Neural crest cell (in vitro differentiated cells): ENCODE results near the gene DAP. TPM values are rescaled to one million over a fixed set of nuclear protein-coding genes. Genes with fewer than 3 reads are reported as not detected.
"Not testable (repeated sequence)": the region's sequence is repeated elsewhere in the genome, so short reads cannot be mapped to it uniquely, and the experiment has no call there.

Experiments
- DNase-seq: peaks from one replicate; pipeline ENCODE4 v3.0.0; 2021; ENCODE audit warnings: low read depth, mixed read lengths, low spot score
- H3K27ac Mint-ChIP-seq: one replicate; pipeline ENCODE4 v1.8.0; 2021; ENCODE audit warnings: mild to moderate bottlenecking, mixed read lengths; ENCODE audit not compliant: unreplicated experiment
- H3K27me3 Mint-ChIP-seq: 2 replicates; pipeline ENCODE4 v1.8.0; 2021; ENCODE audit warnings: low read depth, mild to moderate bottlenecking, mixed read lengths
- H3K36me3 Mint-ChIP-seq: 2 replicates; pipeline ENCODE4 v1.8.0; 2021; ENCODE audit warnings: low read depth, mild to moderate bottlenecking, mixed read lengths
- H3K4me1 Mint-ChIP-seq: 2 replicates; pipeline ENCODE4 v1.8.0; 2021; ENCODE audit warnings: mixed read lengths
- H3K4me3 Mint-ChIP-seq: one replicate; pipeline ENCODE4 v1.8.0; 2021; ENCODE audit warnings: mild to moderate bottlenecking, mixed read lengths
- H3K9me3 Mint-ChIP-seq: 2 replicates; pipeline ENCODE4 v1.8.0; 2021; ENCODE audit warnings: mixed read lengths
- total RNA-seq: library from RNA; stranded (reverse); gene quantifications from 2 replicates; pipeline ENCODE4 v1.2.1, GENCODE V29; 2021
- TF ChIP-seq, protein P1 (sequence below): fragments of 200-600 bp; sonication (generic); conservative IDR thresholded peaks from 2 replicates; pipeline ENCODE4 v1.5.0; 2021; ENCODE audit warnings: antibody characterized with exemption, mild to moderate bottlenecking

Gene DAP
- total RNA-seq, 1 donor from 2014 or later = 107 TPM

DNA sequence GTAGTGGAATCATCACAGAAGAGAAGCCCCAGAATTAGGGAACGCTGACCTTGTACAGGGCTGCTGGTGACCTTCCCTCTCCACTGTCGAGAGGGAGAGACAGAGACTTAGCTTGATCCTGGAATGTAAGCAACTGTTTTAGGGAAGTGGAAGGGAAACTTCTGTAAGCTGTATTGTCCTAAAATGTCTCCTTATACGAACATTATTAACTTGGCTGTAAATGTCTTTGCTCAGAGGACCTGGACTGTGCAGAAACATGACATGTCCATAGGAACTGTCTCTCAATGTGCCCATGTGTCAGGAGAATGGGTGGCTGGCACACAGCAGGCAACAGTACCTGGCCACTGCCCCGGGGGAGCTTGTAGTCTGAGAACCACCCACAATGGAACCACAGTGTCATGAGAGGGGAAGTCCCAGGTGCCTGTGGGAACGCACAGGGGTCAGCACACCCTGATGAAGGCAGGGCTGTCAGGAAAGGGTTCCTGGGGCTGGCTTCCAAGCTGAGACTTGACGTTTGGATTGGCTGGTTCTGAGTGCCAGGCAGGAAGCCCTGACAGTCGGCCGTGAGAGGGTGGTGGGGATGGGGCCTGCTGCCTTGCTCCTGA is 34.0 kb downstream of the DAP start:
- no peak for DNase-seq
- Mint-ChIP-seq H3K9me3 (no peaks in the 10 kb centered on the region), H3K4me3 (no peak overlapping the region), H3K27me3 (no peaks in the 10 kb centered on the region), H3K36me3 (peaks cover 12% of the 10 kb centered on the region), H3K4me1 (no peaks in the 10 kb centered on the region), H3K27ac (no peak overlapping the region)
- TF ChIP-seq, protein P1, sequence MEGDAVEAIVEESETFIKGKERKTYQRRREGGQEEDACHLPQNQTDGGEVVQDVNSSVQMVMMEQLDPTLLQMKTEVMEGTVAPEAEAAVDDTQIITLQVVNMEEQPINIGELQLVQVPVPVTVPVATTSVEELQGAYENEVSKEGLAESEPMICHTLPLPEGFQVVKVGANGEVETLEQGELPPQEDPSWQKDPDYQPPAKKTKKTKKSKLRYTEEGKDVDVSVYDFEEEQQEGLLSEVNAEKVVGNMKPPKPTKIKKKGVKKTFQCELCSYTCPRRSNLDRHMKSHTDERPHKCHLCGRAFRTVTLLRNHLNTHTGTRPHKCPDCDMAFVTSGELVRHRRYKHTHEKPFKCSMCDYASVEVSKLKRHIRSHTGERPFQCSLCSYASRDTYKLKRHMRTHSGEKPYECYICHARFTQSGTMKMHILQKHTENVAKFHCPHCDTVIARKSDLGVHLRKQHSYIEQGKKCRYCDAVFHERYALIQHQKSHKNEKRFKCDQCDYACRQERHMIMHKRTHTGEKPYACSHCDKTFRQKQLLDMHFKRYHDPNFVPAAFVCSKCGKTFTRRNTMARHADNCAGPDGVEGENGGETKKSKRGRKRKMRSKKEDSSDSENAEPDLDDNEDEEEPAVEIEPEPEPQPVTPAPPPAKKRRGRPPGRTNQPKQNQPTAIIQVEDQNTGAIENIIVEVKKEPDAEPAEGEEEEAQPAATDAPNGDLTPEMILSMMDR = no peak

DNA sequence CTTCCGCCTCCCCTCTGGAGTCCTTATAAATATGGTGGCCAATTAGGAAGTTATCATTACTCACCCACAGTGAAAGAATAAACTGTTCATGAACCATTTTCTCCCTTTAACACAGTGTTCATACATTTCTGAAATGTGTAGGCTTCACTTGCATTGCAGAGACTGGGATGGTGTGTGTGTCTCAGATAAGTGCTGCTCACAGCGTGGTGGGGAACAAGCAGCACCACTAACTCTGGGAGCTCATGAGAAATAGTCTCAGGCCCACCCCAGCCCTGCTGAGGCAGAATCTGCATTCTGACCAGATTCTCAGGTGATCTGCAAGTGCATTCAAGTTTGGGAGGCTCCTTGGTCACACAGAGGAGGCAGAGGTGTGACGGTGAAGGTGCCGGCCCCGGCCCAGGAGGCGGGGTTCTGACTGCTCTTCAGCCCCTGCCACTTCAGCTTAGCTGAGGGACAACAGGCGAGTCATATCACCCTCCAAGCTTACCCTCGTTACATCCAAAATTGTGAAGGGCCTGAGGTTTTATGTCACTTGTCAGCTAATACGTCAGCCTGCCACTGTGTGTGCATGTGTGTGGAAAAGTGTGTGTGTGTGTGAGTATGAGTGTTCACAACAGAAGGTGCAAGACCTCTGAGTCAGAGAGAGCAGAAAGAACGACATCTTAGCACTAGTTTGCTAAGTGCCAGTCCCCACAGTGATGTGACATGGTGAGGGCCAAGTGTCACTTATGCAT is 34.7 kb downstream of the DAP start:
- Mint-ChIP-seq H3K36me3 (peaks cover 17% of the 10 kb centered on the region), H3K27me3 (no peaks in the 10 kb centered on the region), H3K27ac (peak overlapping the region; percentile 38), H3K4me1 (no peaks in the 10 kb centered on the region), H3K9me3 (peaks cover under 1% of the 10 kb centered on the region), H3K4me3 (no peak overlapping the region)
- TF ChIP-seq, protein P1 = no peak
- DNase-seq = no peak

DNA sequence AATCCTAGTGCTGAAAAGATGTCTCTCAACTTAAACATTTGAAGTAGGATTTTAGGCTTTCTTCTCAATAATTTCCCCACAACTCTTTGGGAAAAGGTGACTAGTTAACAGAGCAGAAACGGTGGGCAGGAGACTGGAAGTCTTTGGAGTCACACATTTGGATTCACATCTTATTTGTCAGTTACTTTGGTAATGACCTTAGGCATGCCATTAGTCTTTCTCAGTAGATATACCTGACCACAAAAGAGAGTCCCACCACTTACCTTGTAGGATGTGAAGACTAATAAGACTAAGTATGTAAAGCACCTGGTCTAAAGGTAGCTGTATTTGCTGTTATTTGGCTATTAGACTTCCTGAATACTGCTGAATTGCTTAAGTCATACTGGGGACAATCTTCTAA is 35.4 kb downstream of the DAP start:
- Mint-ChIP-seq H3K4me3 (no peak overlapping the region), H3K4me1 (no peaks in the 10 kb centered on the region), H3K27me3 (no peaks in the 10 kb centered on the region), H3K36me3 (peaks cover 24% of the 10 kb centered on the region), H3K9me3 (peaks cover 2% of the 10 kb centered on the region), H3K27ac (peak overlapping the region; percentile 38)
- no peak for DNase-seq
- TF ChIP-seq, protein P1 = no peak

DNA sequence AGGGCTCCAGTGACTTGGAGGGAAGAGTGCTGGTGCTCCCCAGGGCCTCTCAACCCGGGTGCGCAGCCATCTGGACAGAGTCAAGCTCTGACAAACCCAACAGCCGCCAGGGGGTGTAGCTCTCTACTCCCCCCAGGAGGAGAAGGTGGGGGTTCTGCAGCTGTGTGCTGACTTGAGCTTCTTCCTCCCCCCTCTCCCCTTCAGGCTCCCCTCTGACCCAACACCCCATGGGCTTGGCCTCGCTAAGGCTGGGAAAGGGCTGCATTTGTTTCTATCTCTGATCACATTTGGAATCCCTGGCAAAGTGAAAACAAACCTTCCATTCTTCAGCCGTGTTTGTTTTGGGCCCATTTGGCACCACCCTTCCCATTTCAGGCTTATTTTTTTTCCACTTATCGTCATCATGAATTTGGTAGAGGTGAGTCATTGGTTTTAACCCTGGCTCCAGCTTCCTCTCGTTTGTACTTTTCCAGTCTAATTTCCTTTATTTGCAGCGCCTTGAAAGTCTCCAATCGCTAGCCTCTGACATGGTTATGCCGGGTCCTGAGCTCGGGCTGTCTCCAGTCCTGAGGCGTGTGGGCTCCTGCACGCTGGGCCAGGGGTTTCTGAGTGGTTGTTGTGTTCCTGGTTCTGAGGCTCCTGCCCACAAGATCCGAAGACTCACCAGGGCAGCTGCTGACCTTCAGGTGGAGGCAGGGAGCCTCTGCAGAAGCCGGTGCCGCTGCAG is 36.1 kb downstream of the DAP start:
- no peak overlapping the region for H3K4me3 Mint-ChIP-seq
- DNase-seq = no peak
- H3K36me3 Mint-ChIP-seq = peaks cover 26% of the 10 kb centered on the region
- no peak overlapping the region for H3K27ac Mint-ChIP-seq
- no peaks in the 10 kb centered on the region for H3K27me3 Mint-ChIP-seq
- TF ChIP-seq, protein P1 = no peak
- peaks cover 2% of the 10 kb centered on the region for H3K9me3 Mint-ChIP-seq
- H3K4me1 Mint-ChIP-seq = no peaks in the 10 kb centered on the region

DNA sequence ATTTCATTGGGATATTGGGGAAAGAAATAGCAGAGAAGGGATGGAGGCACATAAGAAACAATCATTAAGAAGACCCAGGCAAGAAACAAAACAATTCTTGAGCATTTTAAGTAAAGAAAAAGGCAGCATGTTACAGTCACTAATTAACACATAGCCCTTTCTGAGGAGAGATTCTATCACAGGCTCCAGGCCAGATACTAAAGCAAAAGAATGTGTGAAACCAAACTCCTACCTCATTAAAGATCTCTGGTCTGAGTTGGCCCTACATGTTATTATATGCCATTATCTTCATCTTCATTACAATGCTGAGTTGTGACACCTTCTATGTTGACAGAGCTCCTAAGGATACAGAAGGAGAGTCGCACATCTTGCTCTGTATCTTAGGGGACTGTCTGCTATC is 37.5 kb downstream of the DAP start:
- TF ChIP-seq, protein P1 = no peak
- H3K4me1 Mint-ChIP-seq = no peaks in the 10 kb centered on the region
- no peak overlapping the region for H3K4me3 Mint-ChIP-seq
- H3K9me3 Mint-ChIP-seq = peaks cover 5% of the 10 kb centered on the region
- no peaks in the 10 kb centered on the region for H3K27me3 Mint-ChIP-seq
- H3K36me3 Mint-ChIP-seq = peaks cover 27% of the 10 kb centered on the region
- H3K27ac Mint-ChIP-seq = no peak overlapping the region
- DNase-seq = no peak

DNA sequence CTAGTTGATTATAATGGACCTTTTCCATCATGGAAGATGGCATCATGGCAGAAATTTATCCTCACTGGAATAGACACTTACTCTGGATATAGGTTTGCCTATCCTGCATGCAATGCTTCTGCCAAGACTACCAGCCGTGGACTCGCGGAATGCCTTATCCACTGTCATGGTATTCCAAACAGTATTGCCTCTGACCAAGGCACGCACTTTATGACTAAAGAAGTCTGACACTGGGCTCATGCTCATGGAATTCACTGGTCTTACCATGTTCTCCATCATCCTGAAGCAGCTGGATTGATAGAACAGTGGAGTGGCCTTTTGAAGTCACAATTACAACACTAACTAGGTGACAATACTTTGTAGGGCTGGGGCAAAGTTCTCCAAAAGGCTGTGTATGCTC is 40.3 kb downstream of the DAP start:
- not testable (repeated sequence) for H3K27ac Mint-ChIP-seq, DNase-seq, H3K27me3 Mint-ChIP-seq, H3K4me1 Mint-ChIP-seq, H3K4me3 Mint-ChIP-seq, H3K9me3 Mint-ChIP-seq
- peaks cover 38% of the 10 kb centered on the region for H3K36me3 Mint-ChIP-seq
